Endodermal cell (in vitro differentiated cells): Measurements from ENCODE around the gene VEGFA. TPM values are rescaled to one million over a fixed set of nuclear protein-coding genes. Genes with fewer than 3 reads are reported as not detected.

Experiments
- DNase-seq: peaks from one replicate; pipeline ENCODE4 v3.0.0-alpha.2; 2017
- H3K27ac ChIP-seq: 2 replicates; pipeline ENCODE4 v1.5.1; 2013; ENCODE audit warnings: mild to moderate bottlenecking, low read depth, low read length, moderate library complexity
- H3K27me3 ChIP-seq: 2 replicates; pipeline ENCODE4 v1.6.1; 2013; ENCODE audit warnings: mild to moderate bottlenecking, low read length, moderate library complexity; ENCODE audit not compliant: insufficient read depth, control insufficient read depth, poor library complexity, severe bottlenecking
- H3K36me3 ChIP-seq: 2 replicates; pipeline ENCODE4 v1.7.0; 2013; ENCODE audit warnings: mild to moderate bottlenecking, low read length, moderate library complexity; ENCODE audit not compliant: control insufficient read depth, insufficient read depth
- H3K4me1 ChIP-seq: one replicate; pipeline ENCODE4 v1.7.0; 2013; ENCODE audit warnings: low read length; ENCODE audit not compliant: control insufficient read depth, insufficient read depth
- H3K4me3 ChIP-seq: 2 replicates; pipeline ENCODE4 v1.5.1; 2013; ENCODE audit warnings: mild to moderate bottlenecking, low read length, moderate library complexity
- H3K9ac ChIP-seq: 2 replicates; pipeline ENCODE4 v1.6.1; 2013; ENCODE audit warnings: mild to moderate bottlenecking, low read length, moderate library complexity; ENCODE audit not compliant: poor library complexity, severe bottlenecking; ENCODE audit errors: extremely low read depth
- H3K9me3 ChIP-seq: 2 replicates; pipeline ENCODE4 v1.6.1; 2013; ENCODE audit warnings: mild to moderate bottlenecking, low read length, moderate library complexity; ENCODE audit not compliant: control insufficient read depth
- H3K27ac Mint-ChIP-seq: 2 replicates; pipeline ENCODE4 v1.8.0; 2020; ENCODE audit warnings: mixed read lengths
- H3K27me3 Mint-ChIP-seq: 2 replicates; pipeline ENCODE4 v1.8.0; 2021; ENCODE audit warnings: mild to moderate bottlenecking, mixed read lengths; ENCODE audit not compliant: insufficient read depth
- H3K36me3 Mint-ChIP-seq: 2 replicates; pipeline ENCODE4 v1.8.0; 2020; ENCODE audit warnings: low read depth, mixed read lengths
- H3K4me1 Mint-ChIP-seq: 2 replicates; pipeline ENCODE4 v1.8.0; 2020; ENCODE audit warnings: mixed read lengths
- H3K4me3 Mint-ChIP-seq: 2 replicates; pipeline ENCODE4 v1.8.0; 2020; ENCODE audit warnings: mild to moderate bottlenecking, moderate library complexity, mixed read lengths
- H3K9me3 Mint-ChIP-seq: 2 replicates; pipeline ENCODE4 v1.8.0; 2020; ENCODE audit warnings: mild to moderate bottlenecking, mixed read lengths
- CTCF ChIP-seq: fragments of 200-600 bp; sonication (generic); conservative IDR thresholded peaks from 2 replicates; pipeline ENCODE4 v1.5.0; 2021; ENCODE audit warnings: antibody characterized with exemption, mild to moderate bottlenecking
- WGBS, 2 experiments: methylation state at CpG; one replicate each; pipeline versions ENCODE4 v1.1.5 to v1.1.7; 2013; ENCODE audit warnings: missing lambda C conversion rate in 2 of 2, mixed read lengths in 1 of 2; ENCODE audit not compliant: insufficient coverage in 1 of 2, insufficient read length in 1 of 2; 5-methylcytosine and 5-hydroxymethylcytosine counted together
- long read RNA-seq, 4 experiments: library from polyadenylated mRNA in 2 of 4; library from RNA in 1 of 4; library from capped mRNA in 1 of 4; stranded (forward) in 3 of 4; unstranded in 1 of 4; transcript quantifications; one replicate each; pipeline ENCODE4 v2.0.0, GENCODE V29; 2020 to 2021; ENCODE audit warnings: inconsistent platforms in 1 of 4
- polyA plus RNA-seq, 2 experiments: library from polyadenylated mRNA; stranded (reverse); fragments of 50-300 nt; gene quantifications; one replicate each; pipeline ENCODE4 v1.2.3, GENCODE V29; 2013
- total RNA-seq, 2 donors: library from RNA; stranded (reverse); fragmentation: NEBNext Ultra II Directional in 1 of 2; extraction: Animal tissue kit (Norgen Biotek cat#: 25700) in 1 of 2; gene quantifications; 2 replicates in 1 of 2; 3 replicates in 1 of 2; pipeline ENCODE4 v1.2.1, GENCODE V29; 2021

Gene VEGFA
- total RNA-seq = 100 to 1,000 TPM; 163 to 254 TPM
- 129 TPM for polyA plus RNA-seq (2013, experiment 1 of 2)
- polyA plus RNA-seq (2013, experiment 2 of 2) = 99.2 TPM
- long read RNA-seq, experiment 1, transcript VEGFA-205 (7 exons, 3,535 nt) = major isoform, 7 of 46 reads
- long read RNA-seq, experiment 1, partial matches to known transcripts = 5 of 46 reads
- long read RNA-seq, experiment 1, other reads (novel, unspliced or antisense) = 27 of 46 reads
- long read RNA-seq, experiment 2, transcript VEGFA-232 (8 exons, 1,170 nt) = minor isoform, 6 of 572 reads
- long read RNA-seq, experiment 2, transcript VEGFA-205 (7 exons, 3,535 nt) = major isoform, 232 of 572 reads
- long read RNA-seq, experiment 2, transcript VEGFA-231 (8 exons, 1,188 nt) = minor isoform, 101 of 572 reads
- long read RNA-seq, experiment 2, transcript VEGFA-227 (6 exons, 984 nt) = minor isoform, 108 of 572 reads
- long read RNA-seq, experiment 2, partial matches to known transcripts = 27 of 572 reads
- long read RNA-seq, experiment 2, other reads (novel, unspliced or antisense) = 90 of 572 reads
- long read RNA-seq, experiment 3, partial matches to known transcripts = 0 of 2 reads
- long read RNA-seq, experiment 3, other reads (novel, unspliced or antisense) = 2 of 2 reads
- long read RNA-seq, experiment 4, partial matches to known transcripts = 3 of 9 reads
- long read RNA-seq, experiment 4, other reads (novel, unspliced or antisense) = 6 of 9 reads

DNA sequence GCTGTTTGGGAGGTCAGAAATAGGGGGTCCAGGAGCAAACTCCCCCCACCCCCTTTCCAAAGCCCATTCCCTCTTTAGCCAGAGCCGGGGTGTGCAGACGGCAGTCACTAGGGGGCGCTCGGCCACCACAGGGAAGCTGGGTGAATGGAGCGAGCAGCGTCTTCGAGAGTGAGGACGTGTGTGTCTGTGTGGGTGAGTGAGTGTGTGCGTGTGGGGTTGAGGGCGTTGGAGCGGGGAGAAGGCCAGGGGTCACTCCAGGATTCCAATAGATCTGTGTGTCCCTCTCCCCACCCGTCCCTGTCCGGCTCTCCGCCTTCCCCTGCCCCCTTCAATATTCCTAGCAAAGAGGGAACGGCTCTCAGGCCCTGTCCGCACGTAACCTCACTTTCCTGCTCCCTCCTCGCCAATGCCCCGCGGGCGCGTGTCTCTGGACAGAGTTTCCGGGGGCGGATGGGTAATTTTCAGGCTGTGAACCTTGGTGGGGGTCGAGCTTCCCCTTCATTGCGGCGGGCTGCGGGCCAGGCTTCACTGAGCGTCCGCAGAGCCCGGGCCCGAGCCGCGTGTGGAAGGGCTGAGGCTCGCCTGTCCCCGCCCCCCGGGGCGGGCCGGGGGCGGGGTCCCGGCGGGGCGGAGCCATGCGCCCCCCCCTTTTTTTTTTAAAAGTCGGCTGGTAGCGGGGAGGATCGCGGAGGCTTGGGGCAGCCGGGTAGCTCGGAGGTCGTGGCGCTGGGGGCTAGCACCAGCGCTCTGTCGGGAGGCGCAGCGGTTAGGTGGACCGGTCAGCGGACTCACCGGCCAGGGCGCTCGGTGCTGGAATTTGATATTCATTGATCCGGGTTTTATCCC lies at the start of gene VEGFA:
Gene VEGFA (plus strand): TSS at position 686 of the 846 bp plus-strand sequence.
- no peaks in the 10 kb centered on the region for H3K27me3 Mint-ChIP-seq
- DNase-seq = peak; percentile 96
- H3K4me1 ChIP-seq = peaks cover 26% of the 10 kb centered on the region
- H3K36me3 Mint-ChIP-seq = peaks cover 12% of the 10 kb centered on the region
- peak; percentile 99 for TF ChIP-seq CTCF
- no peaks in the 10 kb centered on the region for H3K27me3 ChIP-seq
- peak within 1 kb of the TSS; percentile 96 for H3K4me3 ChIP-seq
- peaks cover 54% of the 10 kb centered on the region for H3K4me1 Mint-ChIP-seq
- H3K9ac ChIP-seq = peak within 1 kb of the TSS; percentile 83
- no peaks in the 10 kb centered on the region for H3K9me3 Mint-ChIP-seq
- peaks cover 18% of the 10 kb centered on the region for H3K36me3 ChIP-seq
- H3K4me3 Mint-ChIP-seq = peak within 1 kb of the TSS; percentile 97
- WGBS, 2 experiments = 0 to 1% methylated on average over 14 to 61 of the region's 62 CpGs
- H3K27ac ChIP-seq = peak within 1 kb of the TSS; percentile 61
- no peaks in the 10 kb centered on the region for H3K9me3 ChIP-seq
- peak within 1 kb of the TSS; percentile 95 for H3K27ac Mint-ChIP-seq

DNA sequence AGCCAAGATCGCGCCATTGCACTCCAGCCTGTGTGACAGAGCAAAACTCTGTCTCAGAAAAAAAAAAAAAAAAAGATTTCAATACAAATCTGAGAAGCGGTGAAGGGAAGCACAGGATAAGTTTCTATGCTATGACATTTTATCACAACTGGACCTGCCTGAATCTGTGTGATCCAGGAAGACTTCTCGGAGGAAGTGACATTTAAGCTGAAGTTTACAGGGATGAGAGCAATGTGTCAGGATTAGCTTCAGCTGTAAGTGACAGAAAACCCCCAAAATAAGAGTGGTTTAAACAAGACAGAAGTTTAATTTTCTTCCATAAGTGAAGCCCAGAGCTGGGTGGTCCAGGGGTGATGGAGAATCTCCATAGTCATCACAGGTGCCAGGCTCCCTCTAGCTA lies 49.0 kb upstream of the VEGFA start:
- Histone ChIP-seq H3K27me3 (no peaks in the 10 kb centered on the region), H3K36me3 (no peaks in the 10 kb centered on the region), H3K9me3 (no peaks in the 10 kb centered on the region), H3K4me1 (peaks cover 17% of the 10 kb centered on the region), H3K27ac (no peak overlapping the region), H3K4me3 (no peak overlapping the region), H3K9ac (no peak overlapping the region)
- no peak for TF ChIP-seq CTCF
- Mint-ChIP-seq H3K9me3 (no peaks in the 10 kb centered on the region), H3K27ac (no peak overlapping the region), H3K27me3 (no peaks in the 10 kb centered on the region), H3K4me3 (no peak overlapping the region), H3K36me3 (no peaks in the 10 kb centered on the region), H3K4me1 (peaks cover 31% of the 10 kb centered on the region)
- no peak for DNase-seq
- 67 to 74% methylated on average over 3 to 4 of the region's 4 CpGs for WGBS, 2 experiments

DNA sequence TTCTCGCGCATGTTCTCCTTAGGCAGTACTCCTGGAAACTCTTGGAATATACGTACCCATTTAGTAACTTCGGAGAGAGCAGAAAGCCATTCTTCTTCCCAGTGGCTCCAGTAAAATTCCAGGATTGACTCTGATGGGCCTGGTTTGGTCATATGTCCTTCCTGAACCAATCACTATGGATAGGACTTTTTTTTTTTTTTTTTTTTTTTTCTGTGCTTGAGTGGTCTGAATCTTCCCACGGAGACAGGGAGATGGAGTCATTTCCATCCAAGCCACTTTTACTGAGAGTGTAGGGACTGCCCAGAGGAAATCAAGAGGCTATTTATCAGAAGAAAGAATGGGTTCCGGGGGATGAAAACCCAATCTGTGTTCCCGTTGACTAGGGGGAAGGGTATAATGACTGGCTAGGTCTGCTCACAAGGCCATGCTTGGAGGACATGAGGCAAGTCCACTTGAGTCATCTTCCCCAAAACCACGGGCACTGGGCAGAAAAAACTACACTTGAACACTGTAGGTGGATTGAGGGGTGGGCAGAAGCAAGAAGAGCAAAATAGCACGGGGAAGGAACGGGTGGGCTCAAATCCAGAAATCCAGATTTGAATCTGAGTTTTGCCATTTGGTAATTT lies 47.0 kb upstream of the VEGFA start:
- no peak for TF ChIP-seq CTCF
- Mint-ChIP-seq H3K27ac (no peak overlapping the region), H3K4me3 (no peak overlapping the region), H3K9me3 (no peaks in the 10 kb centered on the region), H3K4me1 (peaks cover 22% of the 10 kb centered on the region), H3K27me3 (no peaks in the 10 kb centered on the region), H3K36me3 (no peaks in the 10 kb centered on the region)
- H3K4me1 ChIP-seq = peaks cover 17% of the 10 kb centered on the region
- no peaks in the 10 kb centered on the region for H3K9me3 ChIP-seq
- WGBS, 2 experiments = 84 to 92% methylated on average over 10 of the region's 10 CpGs
- no peaks in the 10 kb centered on the region for H3K36me3 ChIP-seq
- no peaks in the 10 kb centered on the region for H3K27me3 ChIP-seq
- no peak overlapping the region for H3K9ac ChIP-seq
- no peak overlapping the region for H3K27ac ChIP-seq
- no peak overlapping the region for H3K4me3 ChIP-seq
- DNase-seq = no peak
